Activated CD4-positive, alpha-beta T cell treated with anti-CD3 and anti-CD28 coated beads, Interleukin-2, amount 50 U/mL, for 1 hour (primary cell): Measurements from ENCODE around the gene ADAP2.
"Not testable (repeated sequence)": the region's sequence is repeated elsewhere in the genome, so short reads cannot be mapped to it uniquely, and the experiment has no call there.

Source experiments
- DNase-seq: peaks from one replicate; pipeline ENCODE4 v3.0.0-alpha.2; 2020

Gene ADAP2

DNA sequence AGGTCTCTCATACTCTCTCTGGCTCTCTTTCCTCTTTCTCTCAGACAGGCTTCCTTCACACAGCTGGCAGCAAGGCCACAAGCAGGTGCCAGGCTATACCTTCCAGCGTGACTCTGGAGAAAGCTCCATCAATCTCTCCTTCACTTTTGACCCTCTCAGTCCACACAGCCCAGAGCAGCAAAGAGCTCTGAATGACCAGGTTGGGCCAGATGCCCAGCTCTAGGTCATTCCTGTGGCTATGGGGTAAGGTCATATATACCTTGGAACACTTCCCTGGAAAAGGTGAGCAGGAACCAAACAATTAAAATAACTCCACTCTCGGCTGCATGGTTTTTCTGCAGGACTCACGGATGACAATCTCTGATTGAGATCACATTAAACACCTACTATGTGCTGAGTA lies 8.8 kb downstream of the ADAP2 start:
- DNase-seq: no peak

DNA sequence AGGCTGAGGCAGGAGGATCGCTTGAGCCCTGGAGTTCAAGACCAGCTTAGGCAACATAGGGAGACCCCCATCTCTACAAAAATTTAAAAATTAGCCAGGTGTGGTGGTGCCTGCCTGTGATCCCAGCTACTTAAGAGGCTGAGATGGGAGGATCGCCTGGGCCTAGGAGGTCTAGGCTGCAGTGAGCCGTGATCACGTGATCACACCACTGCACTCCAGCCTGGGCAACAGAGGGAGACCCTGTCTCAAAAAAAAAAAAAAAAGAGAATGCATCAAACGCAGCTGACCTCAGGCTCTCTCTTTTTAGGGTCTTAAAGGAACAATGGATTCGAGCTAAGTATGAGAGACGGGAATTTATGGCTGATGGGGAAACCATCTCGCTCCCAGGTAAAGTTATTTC lies 9.8 kb downstream of the ADAP2 start:
- DNase-seq: not testable (repeated sequence)

DNA sequence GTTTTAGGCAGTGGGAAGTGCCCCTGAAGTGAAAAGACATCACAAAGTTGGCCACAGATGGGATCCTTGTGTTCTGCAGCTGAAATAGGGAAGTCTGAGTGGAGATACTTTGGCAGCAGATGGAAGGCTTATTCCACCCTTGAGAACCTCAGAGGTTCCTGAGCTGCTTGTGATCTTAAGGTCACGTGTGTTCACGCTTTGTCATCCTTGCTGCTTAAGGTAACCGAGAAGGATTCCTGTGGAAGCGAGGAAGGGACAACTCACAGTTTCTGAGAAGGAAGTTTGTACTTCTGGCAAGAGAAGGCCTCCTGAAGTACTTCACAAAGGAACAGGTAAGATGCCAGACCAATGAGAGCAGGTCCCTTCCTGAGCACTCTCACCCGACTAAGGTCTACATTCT lies 12.2 kb downstream of the ADAP2 start:
- DNase-seq: no peak

DNA sequence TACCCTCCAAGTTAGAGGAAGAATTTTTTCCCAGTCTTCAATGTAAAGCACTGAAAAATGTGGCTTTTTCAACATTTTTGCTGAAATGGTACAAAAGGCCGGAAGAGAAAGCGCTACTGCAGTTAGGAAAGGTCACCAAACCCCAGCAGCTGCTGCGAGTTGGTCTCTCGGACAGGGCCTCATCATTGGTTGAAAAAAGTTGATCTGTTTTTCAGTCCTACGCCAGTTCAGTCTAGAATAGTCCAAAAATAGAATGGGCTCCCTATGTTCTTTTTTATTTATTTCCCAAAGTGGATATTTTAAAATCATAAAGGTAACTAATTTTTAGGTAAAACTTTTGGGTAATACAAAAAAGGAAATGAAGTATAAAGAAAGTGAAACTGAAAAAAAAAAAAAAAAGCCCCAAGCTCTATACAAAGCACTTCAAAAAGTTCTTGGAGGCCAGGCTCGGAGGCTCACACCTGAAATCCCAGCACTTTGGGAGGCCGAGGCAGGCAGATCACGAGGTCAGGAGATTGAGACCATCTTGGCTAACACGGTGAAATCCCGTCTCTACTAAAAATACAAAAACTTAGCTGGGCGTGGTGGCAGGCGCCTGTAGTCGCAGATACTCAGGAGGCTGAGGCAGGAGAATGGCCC lies 17.4 kb downstream of the ADAP2 start:
- DNase-seq: no peak

GRCh38 chr17:30942308-30943079 lies 20.7 kb downstream of the ADAP2 start:
- DNase-seq: no peak

DNA sequence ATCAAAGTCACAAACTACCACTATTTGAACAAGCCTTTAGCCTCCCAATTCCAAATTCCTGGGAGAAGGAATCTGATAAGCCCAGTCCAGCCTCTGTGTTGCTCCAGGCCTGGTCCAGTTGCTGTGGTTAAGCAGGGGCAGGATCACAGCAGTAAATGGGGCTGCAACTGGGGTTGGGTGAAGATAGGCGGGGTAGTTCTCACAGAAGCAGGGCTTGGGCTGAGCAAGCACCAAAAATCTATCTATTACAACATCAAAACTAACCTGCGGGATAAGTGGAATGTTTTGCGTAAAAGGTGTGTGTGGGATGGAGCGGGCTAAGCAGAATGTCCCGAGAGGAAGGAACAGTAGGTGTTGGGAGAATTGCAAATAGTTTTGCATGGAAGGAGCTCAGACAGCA lies 26.1 kb downstream of the ADAP2 start:
- no peak for DNase-seq

GRCh38 chr17:30950189-30950588 lies 28.4 kb downstream of the ADAP2 start:
- DNase-seq: no peak

GRCh38 chr17:30950669-30951399 lies 29.1 kb downstream of the ADAP2 start:
- no peak for DNase-seq

GRCh38 chr17:30952638-30953393 lies 31.1 kb downstream of the ADAP2 start:
- no peak for DNase-seq

DNA sequence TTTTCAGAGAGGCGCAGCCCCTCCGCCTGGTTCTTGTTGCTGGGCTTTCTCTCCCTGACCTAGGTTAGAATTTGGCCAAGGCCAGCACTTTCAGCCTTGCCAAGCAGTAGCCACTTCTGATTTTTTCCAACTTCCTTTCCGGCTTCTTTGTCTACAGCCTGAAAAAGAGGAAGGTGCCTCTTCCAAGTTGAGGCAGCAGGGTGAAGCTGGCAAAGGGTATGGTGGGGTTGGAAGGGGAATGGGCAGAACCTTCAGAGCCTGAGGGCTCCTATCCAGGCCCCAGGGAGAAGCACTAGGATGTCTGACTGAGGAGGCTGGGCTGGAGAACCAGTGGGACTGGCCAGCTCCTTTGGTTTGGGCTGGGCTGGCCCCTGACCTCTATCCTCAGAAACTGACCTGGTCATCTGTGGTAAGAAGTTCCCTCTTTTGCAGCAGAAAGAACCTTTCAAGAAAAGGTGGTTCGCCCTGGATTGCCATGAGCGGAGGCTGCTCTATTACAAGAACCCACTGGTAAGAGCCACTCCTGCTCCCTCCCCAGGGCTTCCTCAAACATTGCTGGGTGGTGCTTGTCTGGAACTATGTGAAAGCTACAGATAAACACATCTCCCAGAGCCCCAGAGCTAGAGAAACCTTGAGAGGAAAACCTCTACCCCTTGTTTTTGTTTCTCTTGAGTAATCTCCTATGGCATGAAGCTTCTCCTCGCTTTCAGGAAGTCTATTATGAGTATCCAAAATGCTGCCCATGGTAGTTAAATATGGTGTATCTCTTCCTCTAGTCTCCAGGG lies 32.5 kb downstream of the ADAP2 start:
- DNase-seq: no peak

- no peak for DNase-seq
These were observed 35.1 kb downstream of the ADAP2 start for GRCh38 chr17:30956764-30957374.

- DNase-seq: no peak
These were observed 36.0 kb downstream of the ADAP2 start for GRCh38 chr17:30957741-30958140.

- DNase-seq: no peak
These were observed 36.4 kb downstream of the ADAP2 start for GRCh38 chr17:30958187-30958586.

DNA sequence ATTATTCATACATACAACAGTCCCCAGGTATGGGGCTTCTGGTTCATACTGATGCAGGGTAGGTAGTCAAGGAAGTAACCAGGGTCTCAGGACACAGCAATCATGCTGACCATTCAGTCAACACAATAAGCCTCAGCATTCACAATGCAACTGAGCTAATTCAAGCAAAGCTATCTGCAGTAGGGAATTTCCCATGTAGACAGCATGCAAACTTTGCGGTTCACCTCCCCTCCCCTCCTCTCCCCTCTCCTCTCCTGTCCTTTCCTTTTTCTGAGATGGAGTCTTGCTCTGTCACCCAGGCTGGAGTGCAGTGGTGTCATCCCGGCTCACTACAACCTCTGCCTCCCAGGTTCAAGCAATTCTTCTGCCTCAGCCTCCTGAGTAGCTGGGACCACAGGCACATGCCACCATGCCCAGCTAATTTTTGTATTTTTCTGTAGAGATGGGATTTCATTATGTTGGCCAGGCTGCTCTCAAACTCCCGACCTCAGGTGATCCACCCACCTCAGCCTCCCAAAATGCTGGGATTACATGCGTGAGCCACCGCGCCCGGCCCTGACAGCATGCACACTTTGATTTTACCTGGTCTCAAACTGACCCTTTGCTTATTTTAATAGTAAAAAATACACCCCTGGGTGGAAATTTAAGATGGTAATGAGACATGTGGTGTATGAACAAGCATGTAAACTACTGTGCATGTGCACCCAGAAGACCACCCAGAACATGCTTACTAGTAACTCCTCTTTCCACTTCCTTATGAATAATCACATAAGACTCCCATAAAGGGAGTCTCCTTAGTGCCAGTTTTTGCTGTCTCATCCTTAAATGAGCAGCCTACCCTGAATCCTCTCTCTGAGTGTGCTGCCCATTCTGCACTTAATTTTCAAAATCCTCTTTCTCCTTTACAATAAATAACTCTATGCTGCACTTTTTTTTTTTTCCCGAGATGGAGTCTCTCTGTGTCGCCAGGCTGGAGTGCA lies 39.8 kb downstream of the ADAP2 start:
- DNase-seq: no peak

DNA sequence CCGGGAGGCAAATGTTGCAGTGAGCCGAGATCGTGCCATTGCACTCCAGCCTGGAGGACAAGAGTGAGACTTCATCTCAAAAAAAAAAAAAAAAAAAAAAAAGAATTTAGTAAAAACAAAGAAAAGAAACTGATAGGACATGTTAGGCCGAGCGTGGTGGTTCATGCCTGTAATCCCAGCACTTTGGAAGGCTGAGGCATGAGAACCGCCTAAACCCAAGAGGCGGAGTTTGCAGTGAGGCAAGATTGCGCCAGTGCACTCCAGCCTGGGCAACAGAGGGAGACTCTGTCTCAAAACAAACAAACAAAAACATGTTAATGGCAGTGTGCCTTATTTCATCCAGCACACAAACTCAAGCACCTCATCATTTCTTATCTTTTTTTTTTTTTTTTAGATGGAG lies 42.6 kb downstream of the ADAP2 start:
- DNase-seq: not testable (repeated sequence)

DNA sequence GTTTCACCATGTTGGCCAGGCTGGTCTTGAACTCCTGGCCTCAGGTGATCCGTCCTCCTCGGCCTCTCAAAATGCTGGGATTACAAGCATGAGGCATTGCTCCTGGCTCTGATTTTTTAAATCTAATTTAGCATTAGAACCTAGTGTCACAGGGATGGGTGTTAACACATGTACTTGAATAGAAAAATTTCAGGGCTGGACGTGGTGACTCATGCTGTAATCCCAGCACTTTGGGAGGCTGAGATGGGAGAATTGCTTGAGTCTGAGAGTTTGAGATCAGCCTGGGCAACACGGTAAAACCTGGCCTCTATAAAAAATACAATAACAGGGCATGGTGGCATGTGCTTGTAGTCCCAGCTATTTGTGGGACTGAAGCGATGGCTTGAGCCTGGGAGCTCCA lies 43.1 kb downstream of the ADAP2 start:
- no peak for DNase-seq

- DNase-seq: no peak
These were observed 43.9 kb downstream of the ADAP2 start for GRCh38 chr17:30965686-30966085.

- DNase-seq: not testable (repeated sequence)
These were observed 46.2 kb downstream of the ADAP2 start for GRCh38 chr17:30967911-30968310.

DNA sequence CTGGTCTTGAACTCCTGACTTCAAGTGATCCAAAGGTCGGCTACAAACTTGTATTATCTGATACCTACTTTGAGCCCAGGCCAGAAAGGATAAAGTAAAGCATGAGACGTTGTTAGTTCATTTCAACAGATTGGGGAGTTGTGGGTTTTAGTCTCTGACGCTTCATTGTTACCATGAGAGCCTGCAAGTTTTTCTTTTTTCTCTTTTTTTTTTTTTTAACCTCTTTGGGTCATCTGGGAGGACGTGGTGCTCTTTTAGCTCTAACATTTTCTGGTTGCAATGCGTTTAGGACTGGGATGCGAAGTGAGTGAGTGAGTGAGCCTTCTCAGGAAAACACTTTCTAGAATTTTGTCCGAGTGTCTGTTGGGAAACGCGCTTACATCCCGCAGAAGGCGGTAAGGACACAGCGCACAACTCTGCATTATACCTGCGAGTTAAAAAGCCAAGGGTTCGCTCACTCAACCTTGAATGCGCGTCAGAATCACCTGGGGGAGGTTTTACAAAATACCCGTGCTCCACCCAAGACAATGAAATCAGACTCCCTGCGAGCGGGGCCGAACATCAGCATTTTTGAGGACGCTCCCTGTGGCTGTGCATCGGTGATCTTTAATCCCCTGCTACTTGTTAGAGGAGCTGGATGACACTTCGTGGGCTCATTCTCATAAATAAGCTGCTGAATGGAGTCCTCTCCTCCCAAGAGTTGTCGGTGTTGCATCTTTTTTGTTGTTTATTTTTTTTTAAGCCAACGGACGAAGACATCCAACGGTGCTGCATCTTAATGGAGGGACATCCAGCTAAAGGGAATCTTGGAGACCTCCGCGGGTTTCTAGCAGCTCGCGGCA lies 48.5 kb downstream of the ADAP2 start:
- no peak for DNase-seq
